ENCODE data around the gene ARMC12. TPM values are rescaled to one million over a fixed set of nuclear protein-coding genes. Genes with fewer than 3 reads are reported as not detected.

Gene ARMC12
- total and polyA plus RNA-seq, 4 donors: 0.40 to 3.7 (median 1.2) TPM

- 100% methylated on average over 1 of the region's 2 CpGs for WGBS (ENCODE audit: insufficient coverage)
- Histone ChIP-seq H3K36me3 (ENCODE audit: control insufficient read depth, insufficient read depth, low read length) (no peaks in the 10 kb centered on the region), H3K4me1 (ENCODE audit: control insufficient read depth, insufficient read depth, low read length) (peaks cover 1% of the 10 kb centered on the region), H3K27ac (ENCODE audit: low read depth, low read length) (no peak overlapping the region), H3K4me3 (ENCODE audit: low read depth, low read length) (no peak overlapping the region), H3K9me3 (ENCODE audit: control insufficient read depth, insufficient read depth, low read length) (no peaks in the 10 kb centered on the region), H3K27me3 (ENCODE audit: control insufficient read depth, insufficient read depth, low read length) (peaks cover 9% of the 10 kb centered on the region)
- no peak for DNase-seq (ENCODE audit: low read depth in 4 of 6, low spot score in 6 of 6)
Observed at GRCh38 chr6:35781290-35781689, 44.5 kb downstream of the ARMC12 start.

GRCh38 chr6:35782424-35782823 lies 45.6 kb downstream of the ARMC12 start:
- 66% methylated on average over 2 of the region's 3 CpGs for WGBS (ENCODE audit: insufficient coverage)
- H3K36me3 ChIP-seq (ENCODE audit: control insufficient read depth, insufficient read depth, low read length): no peaks in the 10 kb centered on the region
- H3K27me3 ChIP-seq (ENCODE audit: control insufficient read depth, insufficient read depth, low read length): peaks cover 16% of the 10 kb centered on the region

GRCh38 chr6:35784200-35784599 lies 47.4 kb downstream of the ARMC12 start:
- Histone ChIP-seq H3K9me3 (ENCODE audit: control insufficient read depth, insufficient read depth, low read length) (no peaks in the 10 kb centered on the region), H3K27ac (ENCODE audit: low read depth, low read length) (no peak overlapping the region), H3K4me1 (ENCODE audit: control insufficient read depth, insufficient read depth, low read length) (peaks cover 7% of the 10 kb centered on the region), H3K27me3 (ENCODE audit: control insufficient read depth, insufficient read depth, low read length) (peaks cover 23% of the 10 kb centered on the region), H3K4me3 (ENCODE audit: low read depth, low read length) (no peak overlapping the region), H3K36me3 (ENCODE audit: control insufficient read depth, insufficient read depth, low read length) (no peaks in the 10 kb centered on the region)
- no CpG with 5 or more reads among the region's 2 CpGs for WGBS (ENCODE audit: insufficient coverage)
- DNase-seq (ENCODE audit: low read depth in 4 of 6, low spot score in 6 of 6): no peak

More at GRCh38 chr6:35782424-35782823, 45.6 kb downstream of the ARMC12 start:
- DNase-seq (ENCODE audit: low read depth in 4 of 6, low spot score in 6 of 6): no peak
- Histone ChIP-seq H3K27ac (ENCODE audit: low read depth, low read length) (no peak overlapping the region), H3K9me3 (ENCODE audit: control insufficient read depth, insufficient read depth, low read length) (no peaks in the 10 kb centered on the region), H3K4me3 (ENCODE audit: low read depth, low read length) (no peak overlapping the region), H3K4me1 (ENCODE audit: control insufficient read depth, insufficient read depth, low read length) (peaks cover 7% of the 10 kb centered on the region)

- no peak overlapping the region for H3K27ac ChIP-seq (ENCODE audit: low read depth, low read length)
- no peaks in the 10 kb centered on the region for H3K36me3 ChIP-seq (ENCODE audit: control insufficient read depth, insufficient read depth, low read length)
- no peak for DNase-seq (ENCODE audit: low read depth in 4 of 6, low spot score in 6 of 6)
- no peak overlapping the region for H3K4me3 ChIP-seq (ENCODE audit: low read depth, low read length)
- H3K9me3 ChIP-seq (ENCODE audit: control insufficient read depth, insufficient read depth, low read length): no peaks in the 10 kb centered on the region
- H3K4me1 ChIP-seq (ENCODE audit: control insufficient read depth, insufficient read depth, low read length): peaks cover 7% of the 10 kb centered on the region
- peaks cover 23% of the 10 kb centered on the region for H3K27me3 ChIP-seq (ENCODE audit: control insufficient read depth, insufficient read depth, low read length)
- 75% methylated on average over 2 of the region's 2 CpGs for WGBS (ENCODE audit: insufficient coverage)
Observed at GRCh38 chr6:35786272-35786671, 49.4 kb downstream of the ARMC12 start.

GRCh38 chr6:35786810-35787209 lies 50.0 kb downstream of the ARMC12 start:
- Histone ChIP-seq H3K4me1 (ENCODE audit: control insufficient read depth, insufficient read depth, low read length) (peaks cover 7% of the 10 kb centered on the region), H3K9me3 (ENCODE audit: control insufficient read depth, insufficient read depth, low read length) (no peaks in the 10 kb centered on the region), H3K36me3 (ENCODE audit: control insufficient read depth, insufficient read depth, low read length) (no peaks in the 10 kb centered on the region), H3K4me3 (ENCODE audit: low read depth, low read length) (no peak overlapping the region), H3K27ac (ENCODE audit: low read depth, low read length) (no peak overlapping the region), H3K27me3 (ENCODE audit: control insufficient read depth, insufficient read depth, low read length) (peaks cover 23% of the 10 kb centered on the region)
- WGBS (ENCODE audit: insufficient coverage): 23% methylated on average over 24 of the region's 25 CpGs
- no peak for DNase-seq (ENCODE audit: low read depth in 4 of 6, low spot score in 6 of 6)

- no peak for DNase-seq (ENCODE audit: low read depth in 4 of 6, low spot score in 6 of 6)
- Histone ChIP-seq H3K27ac (ENCODE audit: low read depth, low read length) (no peak overlapping the region), H3K9me3 (ENCODE audit: control insufficient read depth, insufficient read depth, low read length) (no peaks in the 10 kb centered on the region), H3K4me3 (ENCODE audit: low read depth, low read length) (no peak overlapping the region), H3K4me1 (ENCODE audit: control insufficient read depth, insufficient read depth, low read length) (peaks cover 7% of the 10 kb centered on the region), H3K36me3 (ENCODE audit: control insufficient read depth, insufficient read depth, low read length) (no peaks in the 10 kb centered on the region), H3K27me3 (ENCODE audit: control insufficient read depth, insufficient read depth, low read length) (peaks cover 23% of the 10 kb centered on the region)
- WGBS (ENCODE audit: insufficient coverage): 83% methylated on average over 11 of the region's 13 CpGs
Observed at GRCh38 chr6:35787266-35788218, 50.7 kb downstream of the ARMC12 start.

GRCh38 chr6:35788423-35788982 lies 51.7 kb downstream of the ARMC12 start:
- Histone ChIP-seq H3K36me3 (ENCODE audit: control insufficient read depth, insufficient read depth, low read length) (no peaks in the 10 kb centered on the region), H3K27me3 (ENCODE audit: control insufficient read depth, insufficient read depth, low read length) (peaks cover 23% of the 10 kb centered on the region), H3K4me1 (ENCODE audit: control insufficient read depth, insufficient read depth, low read length) (peaks cover 7% of the 10 kb centered on the region), H3K9me3 (ENCODE audit: control insufficient read depth, insufficient read depth, low read length) (no peaks in the 10 kb centered on the region), H3K4me3 (ENCODE audit: low read depth, low read length) (no peak overlapping the region), H3K27ac (ENCODE audit: low read depth, low read length) (no peak overlapping the region)
- no peak for DNase-seq (ENCODE audit: low read depth in 4 of 6, low spot score in 6 of 6)
- 64% methylated on average over 2 of the region's 4 CpGs for WGBS (ENCODE audit: insufficient coverage)

GRCh38 chr6:35790683-35791082 lies 53.9 kb downstream of the ARMC12 start:
- no peaks in the 10 kb centered on the region for H3K9me3 ChIP-seq (ENCODE audit: control insufficient read depth, insufficient read depth, low read length)
- H3K4me3 ChIP-seq (ENCODE audit: low read depth, low read length): no peak overlapping the region
- DNase-seq (ENCODE audit: low read depth in 4 of 6, low spot score in 6 of 6): no peak
- H3K27ac ChIP-seq (ENCODE audit: low read depth, low read length): no peak overlapping the region
- peaks cover 7% of the 10 kb centered on the region for H3K4me1 ChIP-seq (ENCODE audit: control insufficient read depth, insufficient read depth, low read length)
- no CpG with 5 or more reads among the region's 5 CpGs for WGBS (ENCODE audit: insufficient coverage)
- H3K27me3 ChIP-seq (ENCODE audit: control insufficient read depth, insufficient read depth, low read length): peaks cover 21% of the 10 kb centered on the region
- no peaks in the 10 kb centered on the region for H3K36me3 ChIP-seq (ENCODE audit: control insufficient read depth, insufficient read depth, low read length)

- no peak for DNase-seq (ENCODE audit: low read depth in 4 of 6, low spot score in 6 of 6)
- H3K27me3 ChIP-seq (ENCODE audit: control insufficient read depth, insufficient read depth, low read length): no peaks in the 10 kb centered on the region
- no peak overlapping the region for H3K27ac ChIP-seq (ENCODE audit: low read depth, low read length)
- 91% methylated on average over 10 of the region's 17 CpGs for WGBS (ENCODE audit: insufficient coverage)
- H3K9me3 ChIP-seq (ENCODE audit: control insufficient read depth, insufficient read depth, low read length): no peaks in the 10 kb centered on the region
- no peaks in the 10 kb centered on the region for H3K36me3 ChIP-seq (ENCODE audit: control insufficient read depth, insufficient read depth, low read length)
- no peaks in the 10 kb centered on the region for H3K4me1 ChIP-seq (ENCODE audit: control insufficient read depth, insufficient read depth, low read length)
- no peak overlapping the region for H3K4me3 ChIP-seq (ENCODE audit: low read depth, low read length)
Observed at GRCh38 chr6:35794536-35795452, 58.0 kb downstream of the ARMC12 start.
